A549 (cell line): ENCODE measurements around the gene INPP5B.

ENCODE experiments used
- CTCF ChIP-seq: fragments of >200 bp; sonication (Bioruptor Twin); formaldehyde crosslinking; IDR thresholded peaks from 3 replicates; pipeline ENCODE4 v1.5.1; 2016
- EP300 ChIP-seq, 2 experiments: fragments of >200 bp; sonication (Bioruptor Twin); formaldehyde crosslinking; IDR thresholded peaks; 2 replicates in 1 of 2; 3 replicates in 1 of 2; pipeline ENCODE4 v1.6.1; 2016 to 2017
- ESRRA ChIP-seq: fragments of 150-350 bp; IDR thresholded peaks from 2 replicates; pipeline ENCODE4 v1.6.1; 2014; ENCODE audit warnings: mild to moderate bottlenecking, low read length, borderline replicate concordance
- JUN ChIP-seq, 2 experiments: fragments of >200 bp; sonication (Bioruptor Twin); formaldehyde crosslinking; IDR thresholded peaks; 2 replicates in 1 of 2; 3 replicates in 1 of 2; pipeline ENCODE4 v1.6.1; 2016 to 2017
- KDM1A ChIP-seq: fragments of 200-600 bp; sonication (generic); IDR thresholded peaks from 2 replicates; pipeline ENCODE4 v1.6.1; 2016; ENCODE audit warnings: low read depth, mild to moderate bottlenecking
- ZC3H11A ChIP-seq: fragments of 450-650 bp; IDR thresholded peaks from 2 replicates; pipeline ENCODE4 v1.6.1; 2014; ENCODE audit warnings: antibody characterized with exemption, mild to moderate bottlenecking
- ZNF302 ChIP-seq: fragments of 250-450 bp; sonication (Bioruptor Pico); IDR thresholded peaks from 2 replicates; pipeline ENCODE4 v1.9.0; 2021; ENCODE audit warnings: inconsistent platforms, mild to moderate bottlenecking, moderate library complexity

- TF ChIP-seq JUN (IDR thresholded peaks at IDR 0.05) (no peak), ZC3H11A (no peak), CTCF (no peak), ESRRA (no peak), KDM1A (no peak), EP300 (IDR thresholded peaks at IDR 0.05) (no peak), ZNF302 (no peak)
Measured at GRCh38 chr1:37821481-37821880, 125.4 kb downstream of the INPP5B start.
